Ureter (tissue), 1 donor: ENCODE results near the gene COL5A2. TPM values are rescaled to one million over a fixed set of nuclear protein-coding genes. Genes with fewer than 3 reads are reported as not detected.

Experiments
- DNase-seq: peaks from one replicate; pipeline ENCODE4 v3.0.0-alpha.2; 2020; ENCODE audit warnings: low spot score
- total RNA-seq: library from RNA; stranded (reverse); gene quantifications from one replicate; pipeline ENCODE4 v1.2.4, GENCODE V29; 2023
- donor health status: DM: yes; HTN: yes; CAD: no.

COL5A2 gene
- total RNA-seq, 1 donor from 2014 or later = 21.8 TPM

GRCh38 chr2:189097934-189098333 lies 81.6 kb downstream of the COL5A2 start:
- DNase-seq = no peak

- DNase-seq = no peak
Measured at GRCh38 chr2:189096769-189097447, 82.7 kb downstream of the COL5A2 start.

- no peak for DNase-seq
Measured at GRCh38 chr2:189095101-189095500, 84.5 kb downstream of the COL5A2 start.

GRCh38 chr2:189092936-189093335 lies 86.6 kb downstream of the COL5A2 start:
- DNase-seq = peak; percentile 46

- no peak for DNase-seq
Measured at GRCh38 chr2:189091253-189091652, 88.3 kb downstream of the COL5A2 start.

GRCh38 chr2:189088591-189089205 lies 90.9 kb downstream of the COL5A2 start:
- no peak for DNase-seq

- no peak for DNase-seq
Measured at GRCh38 chr2:189086710-189087109, 92.9 kb downstream of the COL5A2 start.

GRCh38 chr2:189086250-189086649 lies 93.3 kb downstream of the COL5A2 start:
- no peak for DNase-seq

- no peak for DNase-seq
Measured at GRCh38 chr2:189083606-189084005, 96.0 kb downstream of the COL5A2 start.

GRCh38 chr2:189083106-189083505 lies 96.5 kb downstream of the COL5A2 start:
- no peak for DNase-seq

- no peak for DNase-seq
Measured at GRCh38 chr2:189082376-189082975, 97.1 kb downstream of the COL5A2 start.

GRCh38 chr2:189076572-189076971 lies 103.0 kb downstream of the COL5A2 start:
- DNase-seq = no peak

GRCh38 chr2:189076120-189076519 lies 103.4 kb downstream of the COL5A2 start:
- no peak for DNase-seq

- no peak for DNase-seq
Measured at GRCh38 chr2:189074506-189074905, 105.1 kb downstream of the COL5A2 start.

GRCh38 chr2:189072036-189072435 lies 107.5 kb downstream of the COL5A2 start:
- DNase-seq = no peak

GRCh38 chr2:189069855-189070619 lies 109.5 kb downstream of the COL5A2 start:
- no peak for DNase-seq

GRCh38 chr2:189066037-189066436 lies 113.5 kb downstream of the COL5A2 start:
- no peak for DNase-seq

GRCh38 chr2:189060096-189060642 lies 119.4 kb downstream of the COL5A2 start:
- DNase-seq = no peak

- DNase-seq = no peak
Measured at GRCh38 chr2:189057316-189057715, 122.2 kb downstream of the COL5A2 start.

GRCh38 chr2:189056200-189057106 lies 123.1 kb downstream of the COL5A2 start:
- no peak for DNase-seq

- DNase-seq = no peak
Measured at GRCh38 chr2:189050165-189050712, 129.3 kb downstream of the COL5A2 start.
